ENCODE data around the gene PRKG1.

Gene PRKG1

DNA sequence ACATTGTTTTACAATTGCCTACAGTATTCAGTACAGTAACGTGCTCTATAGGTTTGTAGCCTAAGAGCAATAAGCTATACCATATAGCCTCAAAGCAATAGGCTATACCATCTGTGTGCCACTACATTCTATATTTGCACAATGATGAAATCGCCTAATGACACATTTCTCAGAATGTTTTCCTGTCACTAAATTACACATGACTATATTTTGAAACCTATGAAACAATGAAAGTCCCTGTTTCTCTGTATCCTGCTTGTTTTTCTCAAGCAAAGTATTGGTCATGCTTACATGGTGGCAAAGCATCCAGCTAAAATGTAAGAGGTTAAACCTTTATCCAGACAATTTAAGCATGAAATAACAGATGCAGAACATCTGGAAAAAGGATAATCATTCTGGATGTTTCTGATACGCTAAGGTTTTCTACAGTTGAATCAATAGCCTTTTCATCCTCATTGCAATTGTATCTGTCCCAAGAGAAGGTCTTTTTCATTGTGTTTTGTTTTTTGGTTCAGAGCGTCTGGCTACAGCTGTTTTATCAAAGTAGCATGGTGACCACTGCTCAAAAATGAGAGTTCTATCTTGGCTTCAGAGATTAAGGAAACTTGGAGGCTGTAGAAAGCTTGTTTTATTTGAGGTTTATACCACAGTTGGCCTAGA is 543.4 kb downstream of the PRKG1 start:
- Histone ChIP-seq H2AFZ (ENCODE audit: low read depth, low read length, severe bottlenecking) (no peak overlapping the region), H3K9me3 (ENCODE audit: insufficient read depth, low read length) (no peaks in the 10 kb centered on the region), H3K79me2 (ENCODE audit: insufficient read depth, low read length) (no peaks in the 10 kb centered on the region), H4K20me1 (ENCODE audit: low read depth, low read length) (no peaks in the 10 kb centered on the region), H3K4me2 (ENCODE audit: low read depth, low read length, poor library complexity, severe bottlenecking) (no peak overlapping the region), H3K9ac (ENCODE audit: low read length) (no peak overlapping the region), H3K9me2 (replicated peaks; ENCODE audit: insufficient read depth, low read length) (no peaks in the 10 kb centered on the region), H3K36me3 (ENCODE audit: low read length) (no peaks in the 10 kb centered on the region), H3K27me3 (ENCODE audit: low read length) (no peaks in the 10 kb centered on the region), H3K27ac (ENCODE audit: low read depth, low read length) (no peak overlapping the region), H3F3A (ENCODE audit: insufficient read depth) (no peaks in the 10 kb centered on the region), H3K4me3 (ENCODE audit: insufficient read depth, low read length, poor library complexity, severe bottlenecking) (no peak overlapping the region)
- TF ChIP-seq EZH2phosphoT487 (conservative IDR thresholded peaks at IDR 0.05; ENCODE audit: low read length): no peak
- TF ChIP-seq, protein P1, sequence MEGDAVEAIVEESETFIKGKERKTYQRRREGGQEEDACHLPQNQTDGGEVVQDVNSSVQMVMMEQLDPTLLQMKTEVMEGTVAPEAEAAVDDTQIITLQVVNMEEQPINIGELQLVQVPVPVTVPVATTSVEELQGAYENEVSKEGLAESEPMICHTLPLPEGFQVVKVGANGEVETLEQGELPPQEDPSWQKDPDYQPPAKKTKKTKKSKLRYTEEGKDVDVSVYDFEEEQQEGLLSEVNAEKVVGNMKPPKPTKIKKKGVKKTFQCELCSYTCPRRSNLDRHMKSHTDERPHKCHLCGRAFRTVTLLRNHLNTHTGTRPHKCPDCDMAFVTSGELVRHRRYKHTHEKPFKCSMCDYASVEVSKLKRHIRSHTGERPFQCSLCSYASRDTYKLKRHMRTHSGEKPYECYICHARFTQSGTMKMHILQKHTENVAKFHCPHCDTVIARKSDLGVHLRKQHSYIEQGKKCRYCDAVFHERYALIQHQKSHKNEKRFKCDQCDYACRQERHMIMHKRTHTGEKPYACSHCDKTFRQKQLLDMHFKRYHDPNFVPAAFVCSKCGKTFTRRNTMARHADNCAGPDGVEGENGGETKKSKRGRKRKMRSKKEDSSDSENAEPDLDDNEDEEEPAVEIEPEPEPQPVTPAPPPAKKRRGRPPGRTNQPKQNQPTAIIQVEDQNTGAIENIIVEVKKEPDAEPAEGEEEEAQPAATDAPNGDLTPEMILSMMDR (IDR thresholded peaks at IDR 0.05; ENCODE audit: insufficient read depth, low read length, poor library complexity, severe bottlenecking): no peak

DNA sequence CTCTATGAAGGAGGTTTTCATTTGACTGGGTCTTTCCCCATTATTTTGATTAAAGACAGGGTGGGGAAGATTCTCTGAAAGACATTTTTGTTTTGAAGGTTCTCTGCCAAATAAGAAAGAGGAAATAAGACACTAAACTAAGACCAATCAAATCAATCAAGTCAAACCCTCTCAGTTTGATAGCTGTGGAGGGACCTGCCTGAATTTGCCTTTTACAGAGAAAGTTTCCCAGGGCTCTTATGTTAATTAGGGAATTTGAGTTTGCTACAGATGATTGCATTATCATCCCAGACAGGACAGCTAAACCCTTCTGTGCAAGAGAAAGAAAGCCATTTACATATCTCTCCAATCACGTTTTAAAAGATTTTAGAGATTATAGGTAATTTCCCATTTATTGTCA is 545.1 kb downstream of the PRKG1 start:
- Histone ChIP-seq H3K27me3 (ENCODE audit: low read length) (no peaks in the 10 kb centered on the region), H3K27ac (ENCODE audit: low read depth, low read length) (no peak overlapping the region), H3K36me3 (ENCODE audit: low read length) (no peaks in the 10 kb centered on the region), H4K20me1 (ENCODE audit: low read depth, low read length) (no peaks in the 10 kb centered on the region), H3K9me2 (replicated peaks; ENCODE audit: insufficient read depth, low read length) (no peaks in the 10 kb centered on the region), H3K4me2 (ENCODE audit: low read depth, low read length, poor library complexity, severe bottlenecking) (no peak overlapping the region), H2AFZ (ENCODE audit: low read depth, low read length, severe bottlenecking) (no peak overlapping the region), H3K9me3 (ENCODE audit: insufficient read depth, low read length) (no peaks in the 10 kb centered on the region), H3K79me2 (ENCODE audit: insufficient read depth, low read length) (no peaks in the 10 kb centered on the region), H3K4me3 (ENCODE audit: insufficient read depth, low read length, poor library complexity, severe bottlenecking) (no peak overlapping the region), H3F3A (ENCODE audit: insufficient read depth) (no peaks in the 10 kb centered on the region), H3K9ac (ENCODE audit: low read length) (no peak overlapping the region)
- TF ChIP-seq EZH2phosphoT487 (conservative IDR thresholded peaks at IDR 0.05; ENCODE audit: low read length): no peak
- TF ChIP-seq, protein P1 (IDR thresholded peaks at IDR 0.05; ENCODE audit: insufficient read depth, low read length, poor library complexity, severe bottlenecking): no peak

DNA sequence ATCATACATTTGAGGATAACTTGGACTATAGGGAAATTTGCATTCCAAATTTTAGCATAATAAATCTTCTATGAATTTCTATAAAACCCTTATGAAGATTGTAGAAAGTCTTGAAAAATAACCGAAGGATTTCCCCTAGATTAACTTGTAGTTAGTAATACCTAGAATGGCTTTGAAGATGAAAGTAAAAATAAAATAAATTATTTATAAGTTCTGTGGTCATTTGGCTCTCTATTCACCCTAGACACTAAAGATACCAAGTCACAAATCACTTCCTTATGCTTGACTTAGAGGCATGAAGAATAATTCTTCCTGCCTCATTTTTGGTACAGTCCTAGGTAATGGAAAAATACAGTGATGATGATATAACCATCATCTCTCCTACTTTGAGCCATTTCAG is 545.8 kb downstream of the PRKG1 start:
- Histone ChIP-seq H4K20me1 (ENCODE audit: low read depth, low read length) (no peaks in the 10 kb centered on the region), H3K9ac (ENCODE audit: low read length) (no peak overlapping the region), H3K27ac (ENCODE audit: low read depth, low read length) (no peak overlapping the region), H3K36me3 (ENCODE audit: low read length) (no peaks in the 10 kb centered on the region), H3K4me3 (ENCODE audit: insufficient read depth, low read length, poor library complexity, severe bottlenecking) (no peak overlapping the region), H3K4me2 (ENCODE audit: low read depth, low read length, poor library complexity, severe bottlenecking) (no peak overlapping the region), H2AFZ (ENCODE audit: low read depth, low read length, severe bottlenecking) (no peak overlapping the region), H3F3A (ENCODE audit: insufficient read depth) (no peaks in the 10 kb centered on the region), H3K9me2 (replicated peaks; ENCODE audit: insufficient read depth, low read length) (no peaks in the 10 kb centered on the region), H3K27me3 (ENCODE audit: low read length) (no peaks in the 10 kb centered on the region), H3K9me3 (ENCODE audit: insufficient read depth, low read length) (no peaks in the 10 kb centered on the region), H3K79me2 (ENCODE audit: insufficient read depth, low read length) (no peaks in the 10 kb centered on the region)
- TF ChIP-seq, protein P1 (IDR thresholded peaks at IDR 0.05; ENCODE audit: insufficient read depth, low read length, poor library complexity, severe bottlenecking): no peak
- TF ChIP-seq EZH2phosphoT487 (conservative IDR thresholded peaks at IDR 0.05; ENCODE audit: low read length): no peak
